HEK293 (cell line): ENCODE measurements around the gene FOXF2.

Source experiments
- CTCF ChIP-seq: fragments of 450-650 bp; formaldehyde crosslinking; IDR thresholded peaks from 2 replicates; pipeline ENCODE4 v1.5.1; 2016; ENCODE audit warnings: missing biosample characterization, missing genetic modification characterization
- INSM2 ChIP-seq: fragments of 450-650 bp; formaldehyde crosslinking; IDR thresholded peaks from 2 replicates; pipeline ENCODE4 v1.5.1; 2016; ENCODE audit warnings: missing biosample characterization, missing genetic modification characterization
- KLF9 ChIP-seq: fragments of 450-650 bp; formaldehyde crosslinking; IDR thresholded peaks from 2 replicates; pipeline ENCODE4 v1.5.1; 2016; ENCODE audit warnings: missing biosample characterization, missing genetic modification characterization, low read depth
- MEIS1 ChIP-seq: sonication (generic); formaldehyde crosslinking; IDR thresholded peaks from 2 replicates; pipeline ENCODE4 v1.8.1; 2022; ENCODE audit warnings: missing genetic modification reagents, mild to moderate bottlenecking, borderline replicate concordance
- PRDM10 ChIP-seq: fragments of 450-650 bp; formaldehyde crosslinking; IDR thresholded peaks from 2 replicates; pipeline ENCODE4 v1.5.1; 2016; ENCODE audit warnings: missing biosample characterization, missing genetic modification characterization
- SALL2 ChIP-seq: fragments of 450-650 bp; formaldehyde crosslinking; IDR thresholded peaks from 2 replicates; pipeline ENCODE4 v1.5.0; 2017; ENCODE audit warnings: missing biosample characterization, mild to moderate bottlenecking, missing genetic modification characterization, borderline replicate concordance
- SP2 ChIP-seq: fragments of 450-650 bp; formaldehyde crosslinking; IDR thresholded peaks from 2 replicates; pipeline ENCODE4 v1.5.1; 2016; ENCODE audit warnings: missing biosample characterization, missing genetic modification characterization
- ZBTB1 ChIP-seq: fragments of 450-650 bp; formaldehyde crosslinking; IDR thresholded peaks from 2 replicates; pipeline ENCODE4 v1.5.1; 2016; ENCODE audit warnings: missing biosample characterization, missing genetic modification characterization
- ZBTB11 ChIP-seq: fragments of 450-650 bp; formaldehyde crosslinking; conservative IDR thresholded peaks from 2 replicates; pipeline ENCODE4 v1.5.1; 2016; ENCODE audit warnings: low read depth, missing biosample characterization, missing genetic modification characterization
- ZBTB26 ChIP-seq: fragments of 450-650 bp; formaldehyde crosslinking; optimal IDR thresholded peaks from 2 replicates; pipeline ENCODE3; 2016; ENCODE audit warnings: missing biosample characterization, mild to moderate bottlenecking, missing genetic modification characterization
- ZBTB44 ChIP-seq: fragments of 450-650 bp; IDR thresholded peaks from 2 replicates; pipeline ENCODE4 v1.5.1; 2018; ENCODE audit warnings: missing biosample characterization, mild to moderate bottlenecking, missing genetic modification characterization
- ZNF169 ChIP-seq: fragments of 450-650 bp; formaldehyde crosslinking; IDR thresholded peaks from 2 replicates; pipeline ENCODE4 v1.5.1; 2016; ENCODE audit warnings: missing biosample characterization, missing genetic modification characterization
- ZNF174 ChIP-seq: fragments of 450-650 bp; formaldehyde crosslinking; IDR thresholded peaks from 2 replicates; pipeline ENCODE4 v1.5.0; 2017; ENCODE audit warnings: missing biosample characterization, mild to moderate bottlenecking, missing genetic modification characterization
- ZNF184 ChIP-seq: fragments of 450-650 bp; IDR thresholded peaks from 2 replicates; pipeline ENCODE4 v1.5.1; 2018; ENCODE audit warnings: missing biosample characterization, mild to moderate bottlenecking, missing genetic modification characterization
- ZNF214 ChIP-seq: fragments of 450-650 bp; formaldehyde crosslinking; IDR thresholded peaks from 2 replicates; pipeline ENCODE4 v1.5.1; 2017; ENCODE audit warnings: missing biosample characterization, mild to moderate bottlenecking, missing genetic modification characterization, borderline replicate concordance
- ZNF335 ChIP-seq: fragments of 450-650 bp; formaldehyde crosslinking; conservative IDR thresholded peaks from 2 replicates; pipeline ENCODE4 v1.5.1; 2016; ENCODE audit warnings: missing biosample characterization, missing genetic modification characterization
- ZNF404 ChIP-seq: fragments of 450-650 bp; formaldehyde crosslinking; IDR thresholded peaks from 2 replicates; pipeline ENCODE4 v1.5.1; 2017; ENCODE audit warnings: missing biosample characterization, missing genetic modification characterization
- ZNF449 ChIP-seq: fragments of 450-650 bp; formaldehyde crosslinking; IDR thresholded peaks from 2 replicates; pipeline ENCODE4 v1.5.1; 2017; ENCODE audit warnings: missing biosample characterization, mild to moderate bottlenecking, missing genetic modification characterization, moderate library complexity
- ZNF529 ChIP-seq: fragments of 450-650 bp; formaldehyde crosslinking; IDR thresholded peaks from 2 replicates; pipeline ENCODE4 v1.5.1; 2017; ENCODE audit warnings: missing genetic modification characterization, missing biosample characterization; ENCODE audit not compliant: insufficient replicate concordance
- ZNF571 ChIP-seq: fragments of 450-650 bp; formaldehyde crosslinking; IDR thresholded peaks from 2 replicates; pipeline ENCODE4 v1.5.0; 2017; ENCODE audit warnings: missing biosample characterization, missing genetic modification characterization
- ZNF585B ChIP-seq: fragments of 450-650 bp; formaldehyde crosslinking; IDR thresholded peaks from 2 replicates; pipeline ENCODE4 v1.5.1; 2016; ENCODE audit warnings: missing biosample characterization, missing genetic modification characterization
- ZNF624 ChIP-seq: fragments of 450-650 bp; formaldehyde crosslinking; IDR thresholded peaks from 2 replicates; pipeline ENCODE4 v1.5.1; 2017; ENCODE audit warnings: missing biosample characterization, missing genetic modification characterization
- ZNF707 ChIP-seq: fragments of 450-650 bp; formaldehyde crosslinking; IDR thresholded peaks from 2 replicates; pipeline ENCODE4 v1.5.1; 2016; ENCODE audit warnings: missing biosample characterization, missing genetic modification characterization
- ZNF747 ChIP-seq: fragments of 450-650 bp; formaldehyde crosslinking; IDR thresholded peaks from 2 replicates; pipeline ENCODE4 v1.5.1; 2016; ENCODE audit warnings: missing biosample characterization, missing genetic modification characterization

Gene FOXF2

GRCh38 chr6:1368940-1369339 lies 20.4 kb upstream of the FOXF2 start (continued):
- TF ChIP-seq ZBTB26, result no peak
- no peak for TF ChIP-seq ZBTB1 (tag by site-specific recombination)
- no peak for TF ChIP-seq ZNF747 (tag by site-specific recombination)
- no peak for TF ChIP-seq CTCF (tag by site-specific recombination)
- no peak for TF ChIP-seq ZNF174 (tag by site-specific recombination)
- TF ChIP-seq INSM2 (tag by site-specific recombination), result no peak
- no peak for TF ChIP-seq PRDM10
- TF ChIP-seq ZNF335, result 0 out of 2 replicates have a peak, but pooled peaks have one; percentile 7
- TF ChIP-seq ZBTB44 (tag by site-specific recombination), result peak; percentile 63
- TF ChIP-seq SALL2, result no peak
- TF ChIP-seq ZNF404, result no peak
- TF ChIP-seq ZNF585B (tag by site-specific recombination), result no peak
- no peak for TF ChIP-seq MEIS1 (CRISPR knock-in tag)
- TF ChIP-seq SP2 (tag by site-specific recombination), result no peak
- no peak for TF ChIP-seq ZBTB11 (tag by site-specific recombination)
- no peak for TF ChIP-seq ZNF214 (tag by site-specific recombination)
- 0 out of 2 replicates have a peak, but pooled peaks have one; percentile 10 for TF ChIP-seq ZNF184 (tag by site-specific recombination)
- no peak for TF ChIP-seq ZNF571
- 0 out of 2 replicates have a peak, but pooled peaks have one; percentile 60 for TF ChIP-seq ZNF449 (tag by site-specific recombination)
- TF ChIP-seq ZNF624 (tag by site-specific recombination), result no peak
- peak; percentile 97 for TF ChIP-seq ZNF529
- no peak for TF ChIP-seq ZNF169 (tag by site-specific recombination)
- no peak for TF ChIP-seq ZNF707 (tag by site-specific recombination)
- TF ChIP-seq KLF9 (tag by site-specific recombination), result no peak
